HEK293 (cell line): ENCODE measurements around the gene FMNL1.

ENCODE experiments used
- CTCF ChIA-PET: fragments of 350-600 bp; formaldehyde crosslinking; extraction: SDS; loops from one replicate; lab custom pipeline; 2021; ENCODE audit warnings: antibody characterized with exemption; lab: Yijun Ruan, JAX
- POLR2A ChIA-PET: fragments of 300-600 bp; formaldehyde crosslinking; extraction: SDS; loops from one replicate; lab custom pipeline; 2020; ENCODE audit warnings: antibody characterized with exemption, inconsistent platforms; lab: Yijun Ruan, JAX
- H3K27ac ChIP-seq: fragments of 200-500 bp; sonication (Bioruptor generic); 2 replicates; pipeline ENCODE4 v1.5.1; 2014; ENCODE audit warnings: low read depth, low read length, control low read depth, inconsistent platforms; ENCODE audit errors: extremely low read depth
- H3K36me3 ChIP-seq, 2 experiments: fragments of 200-500 bp in 1 of 2; sonication (Bioruptor generic) in 1 of 2; 1 replicate in 1 of 2; 2 replicates in 1 of 2; pipeline ENCODE4 v1.5.1; 2014 to 2017; ENCODE audit warnings: inconsistent platforms in 2 of 2, low read length in 2 of 2; ENCODE audit not compliant: control insufficient read depth in 2 of 2, insufficient read depth in 1 of 2
- H3K4me1 ChIP-seq: fragments of 200-500 bp; sonication (Bioruptor generic); 2 replicates; pipeline ENCODE4 v1.5.1; 2014; ENCODE audit warnings: mild to moderate bottlenecking, low read length, inconsistent platforms; ENCODE audit not compliant: control insufficient read depth, insufficient read depth
- H3K4me3 ChIP-seq: 2 replicates; pipeline ENCODE4 v1.5.1; 2011; ENCODE audit warnings: low read depth, mild to moderate bottlenecking, control low read depth, low read length, moderate library complexity
- H3K9me3 ChIP-seq: fragments of 200-500 bp; sonication (Bioruptor generic); 2 replicates; pipeline ENCODE4 v1.5.1; 2014; ENCODE audit warnings: low read depth, low read length, inconsistent platforms; ENCODE audit not compliant: control insufficient read depth, insufficient read depth
- CTCF ChIP-seq: fragments of 450-650 bp; formaldehyde crosslinking; IDR thresholded peaks from 2 replicates; pipeline ENCODE4 v1.5.1; 2016; ENCODE audit warnings: missing biosample characterization, missing genetic modification characterization
- GLIS1 ChIP-seq: fragments of 450-650 bp; formaldehyde crosslinking; IDR thresholded peaks from 2 replicates; pipeline ENCODE4 v1.5.1; 2016; ENCODE audit warnings: missing biosample characterization, missing genetic modification characterization
- INSM2 ChIP-seq: fragments of 450-650 bp; formaldehyde crosslinking; IDR thresholded peaks from 2 replicates; pipeline ENCODE4 v1.5.1; 2016; ENCODE audit warnings: missing biosample characterization, missing genetic modification characterization
- MZF1 ChIP-seq: fragments of 450-650 bp; formaldehyde crosslinking; IDR thresholded peaks from 2 replicates; pipeline ENCODE4 v1.5.1; 2017; ENCODE audit warnings: missing biosample characterization, missing genetic modification characterization, borderline replicate concordance
- TSHZ1 ChIP-seq: fragments of 450-650 bp; formaldehyde crosslinking; IDR thresholded peaks from 2 replicates; pipeline ENCODE4 v1.5.1; 2016; ENCODE audit warnings: missing biosample characterization, missing genetic modification characterization, borderline replicate concordance
- ZFP37 ChIP-seq: fragments of 450-650 bp; formaldehyde crosslinking; IDR thresholded peaks from 2 replicates; pipeline ENCODE4 v1.5.1; 2016; ENCODE audit warnings: missing biosample characterization, missing genetic modification characterization
- ZIC2 ChIP-seq: fragments of 450-650 bp; formaldehyde crosslinking; IDR thresholded peaks from 2 replicates; pipeline ENCODE4 v1.5.1; 2016; ENCODE audit warnings: missing biosample characterization, missing genetic modification characterization
- ZNF132 ChIP-seq: fragments of 450-650 bp; formaldehyde crosslinking; IDR thresholded peaks from 2 replicates; pipeline ENCODE4 v1.5.1; 2017; ENCODE audit warnings: missing biosample characterization, missing genetic modification characterization, borderline replicate concordance
- ZNF16 ChIP-seq: fragments of 450-650 bp; formaldehyde crosslinking; IDR thresholded peaks from 2 replicates; pipeline ENCODE4 v1.5.1; 2016; ENCODE audit warnings: low read depth, missing biosample characterization, missing genetic modification characterization
- ZNF221 ChIP-seq: fragments of 450-650 bp; formaldehyde crosslinking; IDR thresholded peaks from 2 replicates; pipeline ENCODE4 v1.5.1; 2017; ENCODE audit warnings: missing biosample characterization, missing genetic modification characterization, borderline replicate concordance
- ZNF341 ChIP-seq: fragments of 450-650 bp; formaldehyde crosslinking; IDR thresholded peaks from 2 replicates; pipeline ENCODE4; 2016; ENCODE audit warnings: low read depth, missing biosample characterization, missing genetic modification characterization
- ZNF394 ChIP-seq: fragments of 450-650 bp; formaldehyde crosslinking; IDR thresholded peaks from 2 replicates; pipeline ENCODE4 v1.5.1; 2016; ENCODE audit warnings: missing biosample characterization, missing genetic modification characterization, mild to moderate bottlenecking, moderate library complexity, borderline replicate concordance
- ZNF529 ChIP-seq: fragments of 450-650 bp; formaldehyde crosslinking; IDR thresholded peaks from 2 replicates; pipeline ENCODE4 v1.5.1; 2017; ENCODE audit warnings: missing genetic modification characterization, missing biosample characterization; ENCODE audit not compliant: insufficient replicate concordance
- ZNF530 ChIP-seq: fragments of 450-650 bp; formaldehyde crosslinking; IDR thresholded peaks from 2 replicates; pipeline ENCODE4 v1.5.1; 2016; ENCODE audit warnings: low read depth, missing biosample characterization, missing genetic modification characterization
- ZNF561 ChIP-seq: fragments of 450-650 bp; IDR thresholded peaks from 2 replicates; pipeline ENCODE4 v1.5.1; 2018; ENCODE audit warnings: missing biosample characterization, missing genetic modification characterization, borderline replicate concordance
- ZNF596 ChIP-seq: fragments of 450-650 bp; IDR thresholded peaks from 2 replicates; pipeline ENCODE4 v1.5.0; 2018; ENCODE audit warnings: missing biosample characterization, mild to moderate bottlenecking, missing genetic modification characterization, moderate library complexity
- TF ChIP-seq, protein P1 (sequence below): IDR thresholded peaks from 2 replicates; pipeline ENCODE4 v1.6.1; 2011; ENCODE audit warnings: mild to moderate bottlenecking, low read depth, low read length, borderline replicate concordance
- TF ChIP-seq, protein P2 (sequence below): fragments of 450-650 bp; formaldehyde crosslinking; optimal IDR thresholded peaks from 2 replicates; pipeline ENCODE3; 2016; ENCODE audit warnings: missing biosample characterization, mild to moderate bottlenecking, missing genetic modification characterization
- TF ChIP-seq, protein P3 (sequence below): fragments of 450-650 bp; formaldehyde crosslinking; IDR thresholded peaks from 2 replicates; pipeline ENCODE4 v1.5.1; 2016; ENCODE audit warnings: missing biosample characterization, missing genetic modification characterization
- TF ChIP-seq, protein P4 (sequence below): fragments of 450-650 bp; formaldehyde crosslinking; IDR thresholded peaks from 2 replicates; pipeline ENCODE4 v1.5.1; 2017; ENCODE audit warnings: missing biosample characterization, missing genetic modification characterization

Gene FMNL1

GRCh38 chr17:45293413-45294211, 71.9 kb downstream of the FMNL1 start (continued):
- TF ChIP-seq, protein P1, sequence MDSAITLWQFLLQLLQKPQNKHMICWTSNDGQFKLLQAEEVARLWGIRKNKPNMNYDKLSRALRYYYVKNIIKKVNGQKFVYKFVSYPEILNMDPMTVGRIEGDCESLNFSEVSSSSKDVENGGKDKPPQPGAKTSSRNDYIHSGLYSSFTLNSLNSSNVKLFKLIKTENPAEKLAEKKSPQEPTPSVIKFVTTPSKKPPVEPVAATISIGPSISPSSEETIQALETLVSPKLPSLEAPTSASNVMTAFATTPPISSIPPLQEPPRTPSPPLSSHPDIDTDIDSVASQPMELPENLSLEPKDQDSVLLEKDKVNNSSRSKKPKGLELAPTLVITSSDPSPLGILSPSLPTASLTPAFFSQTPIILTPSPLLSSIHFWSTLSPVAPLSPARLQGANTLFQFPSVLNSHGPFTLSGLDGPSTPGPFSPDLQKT = no peak
- TF ChIP-seq ZIC2 (tag by site-specific recombination) (peak; percentile 46; the same call in 1 of the 2 replicates), ZFP37 (tag by site-specific recombination) (0 out of 2 replicates have a peak, but pooled peaks have one; percentile 33), GLIS1 (tag by site-specific recombination) (0 out of 2 replicates have a peak, but pooled peaks have one; percentile 12), ZNF132 (tag by site-specific recombination) (no peak), ZNF341 (tag by site-specific recombination) (peak; percentile 69), ZNF394 (tag by site-specific recombination) (peak; percentile 62; the same call in 1 of the 2 replicates), CTCF (tag by site-specific recombination) (peak; percentile 27; the same call in 1 of the 2 replicates), ZNF16 (no peak)
- TF ChIP-seq, protein P2, sequence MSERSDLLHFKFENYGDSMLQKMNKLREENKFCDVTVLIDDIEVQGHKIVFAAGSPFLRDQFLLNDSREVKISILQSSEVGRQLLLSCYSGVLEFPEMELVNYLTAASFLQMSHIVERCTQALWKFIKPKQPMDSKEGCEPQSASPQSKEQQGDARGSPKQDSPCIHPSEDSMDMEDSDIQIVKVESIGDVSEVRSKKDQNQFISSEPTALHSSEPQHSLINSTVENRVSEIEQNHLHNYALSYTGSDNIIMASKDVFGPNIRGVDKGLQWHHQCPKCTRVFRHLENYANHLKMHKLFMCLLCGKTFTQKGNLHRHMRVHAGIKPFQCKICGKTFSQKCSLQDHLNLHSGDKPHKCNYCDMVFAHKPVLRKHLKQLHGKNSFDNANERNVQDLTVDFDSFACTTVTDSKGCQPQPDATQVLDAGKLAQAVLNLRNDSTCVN (tag by site-specific recombination) = peak; percentile 12
- TF ChIP-seq, protein P3, sequence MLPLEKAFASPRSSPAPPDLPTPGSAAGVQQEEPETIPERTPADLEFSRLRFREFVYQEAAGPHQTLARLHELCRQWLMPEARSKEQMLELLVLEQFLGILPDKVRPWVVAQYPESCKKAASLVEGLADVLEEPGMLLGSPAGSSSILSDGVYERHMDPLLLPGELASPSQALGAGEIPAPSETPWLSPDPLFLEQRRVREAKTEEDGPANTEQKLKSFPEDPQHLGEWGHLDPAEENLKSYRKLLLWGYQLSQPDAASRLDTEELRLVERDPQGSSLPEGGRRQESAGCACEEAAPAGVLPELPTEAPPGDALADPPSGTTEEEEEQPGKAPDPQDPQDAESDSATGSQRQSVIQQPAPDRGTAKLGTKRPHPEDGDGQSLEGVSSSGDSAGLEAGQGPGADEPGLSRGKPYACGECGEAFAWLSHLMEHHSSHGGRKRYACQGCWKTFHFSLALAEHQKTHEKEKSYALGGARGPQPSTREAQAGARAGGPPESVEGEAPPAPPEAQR = no peak
- TF ChIP-seq, protein P4, sequence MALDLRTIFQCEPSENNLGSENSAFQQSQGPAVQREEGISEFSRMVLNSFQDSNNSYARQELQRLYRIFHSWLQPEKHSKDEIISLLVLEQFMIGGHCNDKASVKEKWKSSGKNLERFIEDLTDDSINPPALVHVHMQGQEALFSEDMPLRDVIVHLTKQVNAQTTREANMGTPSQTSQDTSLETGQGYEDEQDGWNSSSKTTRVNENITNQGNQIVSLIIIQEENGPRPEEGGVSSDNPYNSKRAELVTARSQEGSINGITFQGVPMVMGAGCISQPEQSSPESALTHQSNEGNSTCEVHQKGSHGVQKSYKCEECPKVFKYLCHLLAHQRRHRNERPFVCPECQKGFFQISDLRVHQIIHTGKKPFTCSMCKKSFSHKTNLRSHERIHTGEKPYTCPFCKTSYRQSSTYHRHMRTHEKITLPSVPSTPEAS (tag by site-specific recombination) = peak; percentile 95
- TF ChIP-seq, all 188 proteins: peak for 20

GRCh38 chr17:45294506-45294905, 72.8 kb downstream of the FMNL1 start:
- POLR2A ChIA-PET = interaction anchor here (0.6 to 1.7 kb wide), 2 partner anchors 23 to 47 kb away, joined by 3 to 4 read pairs; no protein-coding TSS in a partner anchor
- H3K9me3 ChIP-seq = no peaks in the 10 kb centered on the region
- TF ChIP-seq INSM2 (tag by site-specific recombination) (no peak), ZNF530 (tag by site-specific recombination) (no peak), ZNF529 (tag by site-specific recombination) (no peak), ZNF561 (tag by site-specific recombination) (no peak), ZNF221 (no peak), ZNF596 (no peak), MZF1 (tag by site-specific recombination) (no peak), TSHZ1 (no peak)
- peaks cover 12% of the 10 kb centered on the region for H3K4me1 ChIP-seq
- CTCF ChIA-PET = interaction anchor here (0.6 to 4.8 kb wide), 8 partner anchors 13 to 94 kb away, joined by 3 to 38 read pairs (median 4); no protein-coding TSS in a partner anchor
- H3K4me3 ChIP-seq = no peak overlapping the region
- H3K36me3 ChIP-seq = peaks cover 0 to 19% of the 10 kb centered on the region in 2 experiments; a peak in 1 of 3 replicates
- H3K27ac ChIP-seq = no peak overlapping the region
